ENCODE measurements around the gene PEMT. TPM values are rescaled to one million over a fixed set of nuclear protein-coding genes. Genes with fewer than 3 reads are reported as not detected.

Gene PEMT
- total RNA-seq, 4 donors from 2014 or later = 54.6 to 76.9 (median 63.0) TPM

GRCh38 chr17:17467016-17467415, 124.5 kb downstream of the PEMT start:
- no peak for TF ChIP-seq CTCF (IDR thresholded peaks at IDR 0.05; ENCODE audit: low read depth)

GRCh38 chr17:17466511-17466910, 125.0 kb downstream of the PEMT start:
- TF ChIP-seq CTCF (IDR thresholded peaks at IDR 0.05; ENCODE audit: low read depth) = no peak

GRCh38 chr17:17463821-17464220, 127.7 kb downstream of the PEMT start:
- no peak for TF ChIP-seq CTCF (IDR thresholded peaks at IDR 0.05; ENCODE audit: low read depth)

GRCh38 chr17:17462048-17462824, 129.3 kb downstream of the PEMT start:
- no peak for TF ChIP-seq CTCF (IDR thresholded peaks at IDR 0.05; ENCODE audit: low read depth)

- no peak for TF ChIP-seq CTCF (IDR thresholded peaks at IDR 0.05; ENCODE audit: low read depth)
Observed at GRCh38 chr17:17460038-17460437, 131.5 kb downstream of the PEMT start.

GRCh38 chr17:17457680-17458079, 133.8 kb downstream of the PEMT start:
- TF ChIP-seq CTCF (IDR thresholded peaks at IDR 0.05; ENCODE audit: low read depth) = no peak

GRCh38 chr17:17456251-17456650, 135.3 kb downstream of the PEMT start:
- no peak for TF ChIP-seq CTCF (IDR thresholded peaks at IDR 0.05; ENCODE audit: low read depth)

Small RNA genes lying within 50 kb of the gene (small RNA-seq; reads per million reads assigned to genes)
- gene RF00019 = 0.49 reads per million
- gene RNU6-468P = not detected

Other genes with a start within 250 kb of the PEMT start
- 10 to 100 TPM in 3 of 4 donors, 1 to 10 TPM in 1; 6.5 to 16.6 (median 13.5) TPM for gene MED9, start 114.7 kb downstream of the PEMT start, total RNA-seq
- gene RASD1, start 95.3 kb downstream of the PEMT start, total RNA-seq = 100 to 1,000 TPM; 140 to 294 (median 198) TPM
- 10 to 100 TPM in 1 of 4 donors, 1 to 10 TPM in 3; 4.1 to 20.0 (median 7.5) TPM for gene RAI1, start 89.8 kb upstream of the PEMT start, total RNA-seq
- 100 to 1,000 TPM in 1 of 4 donors, 10 to 100 TPM in 3; 17.0 to 255 (median 18.9) TPM for gene SREBF1, start 245.3 kb upstream of the PEMT start, total RNA-seq